HepG2 (cell line): Measurements from ENCODE around the gene AUNIP. TPM values are rescaled to one million over a fixed set of nuclear protein-coding genes. Genes with fewer than 3 reads are reported as not detected.

Experiments
- CBX5 ChIP-seq: sonication (generic); formaldehyde crosslinking; IDR thresholded peaks from 2 replicates; pipeline ENCODE4 v1.4.0; 2020; ENCODE audit warnings: missing genetic modification reagents, borderline replicate concordance
- FOXO1 ChIP-seq: sonication (generic); formaldehyde crosslinking; IDR thresholded peaks from 2 replicates; pipeline ENCODE4 v1.4.0; 2020; ENCODE audit warnings: missing genetic modification reagents
- HNRNPLL ChIP-seq: fragments of 200-400 bp; formaldehyde crosslinking; IDR thresholded peaks from 2 replicates; pipeline ENCODE4 v1.6.1; 2017; ENCODE audit warnings: mild to moderate bottlenecking, low read depth, low read length; ENCODE audit not compliant: poor library complexity, severe bottlenecking
- MAX ChIP-seq: IDR thresholded peaks from 2 replicates; pipeline ENCODE4 v1.6.1; 2012; ENCODE audit warnings: inconsistent platforms
- NBN ChIP-seq: fragments of 450-650 bp; conservative IDR thresholded peaks from 2 replicates; pipeline ENCODE4 v1.6.1; 2017
- NCOA2 ChIP-seq: sonication (generic); formaldehyde crosslinking; IDR thresholded peaks from 2 replicates; pipeline ENCODE4 v1.8.0; 2022; ENCODE audit warnings: inconsistent platforms
- PAX8 ChIP-seq: sonication (generic); formaldehyde crosslinking; IDR thresholded peaks from 2 replicates; pipeline ENCODE4 v1.8.0; 2022; ENCODE audit warnings: mild to moderate bottlenecking, missing genetic modification reagents, borderline replicate concordance
- RAD21 ChIP-seq: fragments of 450-650 bp; formaldehyde crosslinking; IDR thresholded peaks from 2 replicates; pipeline ENCODE4 v1.5.0; 2020; ENCODE audit warnings: mild to moderate bottlenecking
- TEF ChIP-seq: sonication (generic); formaldehyde crosslinking; IDR thresholded peaks from 2 replicates; pipeline ENCODE4 v1.5.0; 2020; ENCODE audit warnings: missing genetic modification reagents
- ZNF143 ChIP-seq: sonication (generic); formaldehyde crosslinking; IDR thresholded peaks from 2 replicates; pipeline ENCODE4 v1.4.0; 2020; ENCODE audit warnings: missing genetic modification reagents
- ZNF207 ChIP-seq: fragments of 450-650 bp; IDR thresholded peaks from 2 replicates; pipeline ENCODE4 v1.6.1; 2016; ENCODE audit warnings: antibody characterized with exemption, borderline replicate concordance
- ZNF333 ChIP-seq: sonication (generic); formaldehyde crosslinking; IDR thresholded peaks from 2 replicates; pipeline ENCODE4 v1.4.0; 2020; ENCODE audit warnings: mild to moderate bottlenecking, missing genetic modification reagents, borderline replicate concordance
- ZNF407 ChIP-seq: sonication (generic); formaldehyde crosslinking; IDR thresholded peaks from one replicate; pipeline ENCODE4 v1.5.1; 2020; ENCODE audit warnings: mild to moderate bottlenecking, missing genetic modification reagents; ENCODE audit errors: not compliant biosample characterization
- ZNF605 ChIP-seq: sonication (generic); formaldehyde crosslinking; IDR thresholded peaks from 2 replicates; pipeline ENCODE4 v1.8.0; 2022; ENCODE audit warnings: mild to moderate bottlenecking, missing genetic modification reagents
- ZNF614 ChIP-seq: IDR thresholded peaks from 2 replicates; pipeline ENCODE4 v1.6.1; 2018; ENCODE audit warnings: missing biosample characterization, missing genetic modification reagents, inconsistent platforms, borderline replicate concordance
- ZNF687 ChIP-seq: sonication (generic); formaldehyde crosslinking; IDR thresholded peaks from 2 replicates; pipeline ENCODE4 v1.5.1; 2020; ENCODE audit warnings: mild to moderate bottlenecking, missing genetic modification reagents, moderate library complexity
- polyA plus RNA-seq, 8 experiments: library from polyadenylated mRNA; depleted of rRNA in 3 of 8; stranded (reverse) in 7 of 8; unstranded in 1 of 8; fragments of >200 nt; fragmentation: Illumina TruSeq in 4 of 8; extraction: Trizol in 4 of 8; gene quantifications; 2 replicates each; pipeline versions ENCODE4 v1.2.1 to v1.2.3, GENCODE V29; 2011 to 2016; ENCODE audit warnings: low read depth in 4 of 8, missing spikeins in 1 of 8, mixed read lengths in 1 of 8; ENCODE audit not compliant: insufficient read depth in 1 of 8
- total RNA-seq, 5 experiments: library from RNA; depleted of rRNA; stranded (reverse); fragments of >200 nt; fragmentation: Illumina TruSeq; extraction: Trizol; gene quantifications; 2 replicates each; pipeline ENCODE4 v1.2.3, GENCODE V29; 2016; ENCODE audit warnings: low read depth in 1 of 5

The AUNIP gene
- total and polyA plus RNA-seq, 2 of the 13 experiments (the other 11 are each of a cell fraction or from before 2014, with no cell fraction given) = 3.8 to 12.3 TPM

- TF ChIP-seq ZNF143 (CRISPR knock-in tag) (no peak), HNRNPLL (peak; percentile 10), ZNF614 (CRISPR knock-in tag) (no peak), ZNF605 (CRISPR knock-in tag) (0 out of 2 replicates have a peak, but pooled peaks have one; percentile 44), MAX (0 out of 2 replicates have a peak, but pooled peaks have one; percentile 23), ZNF207 (no peak), CBX5 (CRISPR knock-in tag) (no peak), ZNF333 (CRISPR knock-in tag) (no peak), PAX8 (CRISPR knock-in tag) (no peak), FOXO1 (CRISPR knock-in tag) (no peak), TEF (CRISPR knock-in tag) (no peak), ZNF687 (peak; percentile 5; the same call in 1 of the 2 replicates), RAD21 (CRISPR knock-in tag) (no peak), NBN (no peak), ZNF407 (CRISPR knock-in tag) (no peak), NCOA2 (no peak)
Observed at GRCh38 chr1:25906644-25907300, 47.5 kb upstream of the AUNIP start (continued).
